ENCODE data around the gene SGK1. TPM values are rescaled to one million over a fixed set of nuclear protein-coding genes. Genes with fewer than 3 reads are reported as not detected.

SGK1 gene
- total RNA-seq, 1 experiment from 2014 or later, result 23.2 TPM

DNA sequence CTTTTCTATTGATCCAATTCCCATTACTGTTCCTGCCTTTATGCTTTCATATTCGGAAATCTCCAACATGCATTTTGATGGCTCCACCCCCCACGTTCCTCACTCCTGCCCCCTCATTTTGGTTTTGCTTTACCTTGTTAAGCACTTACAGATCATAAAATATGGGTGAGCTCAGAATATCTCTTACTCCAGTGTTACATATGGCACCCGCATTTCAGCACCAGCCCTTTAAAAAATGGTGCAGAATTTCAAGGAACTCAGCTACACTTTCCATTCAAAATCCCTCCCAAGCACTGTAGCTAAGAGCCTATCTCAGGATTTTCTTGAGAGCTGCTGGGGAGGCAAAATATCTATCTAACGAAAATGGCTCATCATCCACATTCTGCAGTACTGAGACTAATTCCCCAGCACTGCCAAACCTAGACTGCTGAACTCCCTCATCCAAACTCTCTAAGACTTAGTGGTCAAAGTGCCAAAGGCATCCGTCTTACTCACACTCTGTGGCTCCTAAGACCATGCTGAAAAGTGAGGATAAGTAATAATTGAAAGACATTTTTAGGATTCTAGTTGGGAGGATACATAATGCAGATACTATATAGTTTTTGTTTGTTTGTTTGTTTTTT, 7.8 kb downstream of the SGK1 start (continued):
- no peak for TF ChIP-seq ETV6 (CRISPR knock-in tag; IDR thresholded peaks at IDR 0.05)
- TF ChIP-seq, protein P1, sequence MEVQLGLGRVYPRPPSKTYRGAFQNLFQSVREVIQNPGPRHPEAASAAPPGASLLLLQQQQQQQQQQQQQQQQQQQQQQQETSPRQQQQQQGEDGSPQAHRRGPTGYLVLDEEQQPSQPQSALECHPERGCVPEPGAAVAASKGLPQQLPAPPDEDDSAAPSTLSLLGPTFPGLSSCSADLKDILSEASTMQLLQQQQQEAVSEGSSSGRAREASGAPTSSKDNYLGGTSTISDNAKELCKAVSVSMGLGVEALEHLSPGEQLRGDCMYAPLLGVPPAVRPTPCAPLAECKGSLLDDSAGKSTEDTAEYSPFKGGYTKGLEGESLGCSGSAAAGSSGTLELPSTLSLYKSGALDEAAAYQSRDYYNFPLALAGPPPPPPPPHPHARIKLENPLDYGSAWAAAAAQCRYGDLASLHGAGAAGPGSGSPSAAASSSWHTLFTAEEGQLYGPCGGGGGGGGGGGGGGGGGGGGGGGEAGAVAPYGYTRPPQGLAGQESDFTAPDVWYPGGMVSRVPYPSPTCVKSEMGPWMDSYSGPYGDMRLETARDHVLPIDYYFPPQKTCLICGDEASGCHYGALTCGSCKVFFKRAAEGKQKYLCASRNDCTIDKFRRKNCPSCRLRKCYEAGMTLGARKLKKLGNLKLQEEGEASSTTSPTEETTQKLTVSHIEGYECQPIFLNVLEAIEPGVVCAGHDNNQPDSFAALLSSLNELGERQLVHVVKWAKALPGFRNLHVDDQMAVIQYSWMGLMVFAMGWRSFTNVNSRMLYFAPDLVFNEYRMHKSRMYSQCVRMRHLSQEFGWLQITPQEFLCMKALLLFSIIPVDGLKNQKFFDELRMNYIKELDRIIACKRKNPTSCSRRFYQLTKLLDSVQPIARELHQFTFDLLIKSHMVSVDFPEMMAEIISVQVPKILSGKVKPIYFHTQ (CRISPR knock-in tag; IDR thresholded peaks at IDR 0.05), result no peak
- no peak for TF ChIP-seq NR2C2 (CRISPR knock-in tag; IDR thresholded peaks at IDR 0.05)
- TF ChIP-seq, protein P2, sequence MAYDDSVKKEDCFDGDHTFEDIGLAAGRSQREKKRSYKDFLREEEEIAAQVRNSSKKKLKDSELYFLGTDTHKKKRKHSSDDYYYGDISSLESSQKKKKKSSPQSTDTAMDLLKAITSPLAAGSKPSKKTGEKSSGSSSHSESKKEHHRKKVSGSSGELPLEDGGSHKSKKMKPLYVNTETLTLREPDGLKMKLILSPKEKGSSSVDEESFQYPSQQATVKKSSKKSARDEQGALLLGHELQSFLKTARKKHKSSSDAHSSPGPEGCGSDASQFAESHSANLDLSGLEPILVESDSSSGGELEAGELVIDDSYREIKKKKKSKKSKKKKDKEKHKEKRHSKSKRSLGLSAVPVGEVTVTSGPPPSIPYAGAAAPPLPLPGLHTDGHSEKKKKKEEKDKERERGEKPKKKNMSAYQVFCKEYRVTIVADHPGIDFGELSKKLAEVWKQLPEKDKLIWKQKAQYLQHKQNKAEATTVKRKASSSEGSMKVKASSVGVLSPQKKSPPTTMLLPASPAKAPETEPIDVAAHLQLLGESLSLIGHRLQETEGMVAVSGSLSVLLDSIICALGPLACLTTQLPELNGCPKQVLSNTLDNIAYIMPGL (CRISPR knock-in tag; IDR thresholded peaks at IDR 0.05), result no peak
- no peak for TF ChIP-seq JUN (CRISPR knock-in tag; IDR thresholded peaks at IDR 0.05)
- no peak for TF ChIP-seq ZNF263 (CRISPR knock-in tag; IDR thresholded peaks at IDR 0.05; ENCODE audit: low read depth)

- H3K9me3 Mint-ChIP-seq, result no peaks in the 10 kb centered on the region
- ChIA-PET POLR2A (no interaction called here), CTCF (interaction anchor here (0.5 kb wide), 1 partner anchor 369 kb away, joined by 3 read pairs; no protein-coding TSS in a partner anchor)
- H3K27me3 Mint-ChIP-seq (ENCODE audit: low read depth), result peaks cover 25% of the 10 kb centered on the region
- no peak overlapping the region for H3K27ac Mint-ChIP-seq
- ATAC-seq, result no peak
- no peak for DNase-seq (ENCODE audit: low spot score)
- H3K4me3 Mint-ChIP-seq, result no peak overlapping the region
- no peaks in the 10 kb centered on the region for H3K36me3 Mint-ChIP-seq
- peaks cover 38% of the 10 kb centered on the region for H3K4me1 Mint-ChIP-seq
- TF ChIP-seq ATF1 (CRISPR knock-in tag; IDR thresholded peaks at IDR 0.05) (no peak), ZNF416 (CRISPR knock-in tag; IDR thresholded peaks at IDR 0.05) (no peak), USF1 (CRISPR knock-in tag; IDR thresholded peaks at IDR 0.05) (no peak), ZNF281 (CRISPR knock-in tag; IDR thresholded peaks at IDR 0.05) (no peak), EMX1 (CRISPR knock-in tag; IDR thresholded peaks at IDR 0.05) (no peak), NFATC4 (CRISPR knock-in tag; IDR thresholded peaks at IDR 0.05) (no peak), JUN (CRISPR knock-in tag; IDR thresholded peaks at IDR 0.05) (no peak), MLX (CRISPR knock-in tag; IDR thresholded peaks at IDR 0.05) (no peak), FOXK1 (CRISPR knock-in tag; IDR thresholded peaks at IDR 0.05) (no peak), ZNF317 (CRISPR knock-in tag; IDR thresholded peaks at IDR 0.05; ENCODE audit: borderline replicate concordance, low read depth) (no peak), ZBTB21 (CRISPR knock-in tag; IDR thresholded peaks at IDR 0.05; ENCODE audit: borderline replicate concordance) (no peak), SOX15 (CRISPR knock-in tag; IDR thresholded peaks at IDR 0.05) (no peak), KAT7 (CRISPR knock-in tag; IDR thresholded peaks at IDR 0.05; ENCODE audit: borderline replicate concordance) (no peak), GRHL2 (CRISPR knock-in tag; IDR thresholded peaks at IDR 0.05; ENCODE audit: insufficient replicate concordance, severe bottlenecking) (no peak)
- TF ChIP-seq, protein P3, sequence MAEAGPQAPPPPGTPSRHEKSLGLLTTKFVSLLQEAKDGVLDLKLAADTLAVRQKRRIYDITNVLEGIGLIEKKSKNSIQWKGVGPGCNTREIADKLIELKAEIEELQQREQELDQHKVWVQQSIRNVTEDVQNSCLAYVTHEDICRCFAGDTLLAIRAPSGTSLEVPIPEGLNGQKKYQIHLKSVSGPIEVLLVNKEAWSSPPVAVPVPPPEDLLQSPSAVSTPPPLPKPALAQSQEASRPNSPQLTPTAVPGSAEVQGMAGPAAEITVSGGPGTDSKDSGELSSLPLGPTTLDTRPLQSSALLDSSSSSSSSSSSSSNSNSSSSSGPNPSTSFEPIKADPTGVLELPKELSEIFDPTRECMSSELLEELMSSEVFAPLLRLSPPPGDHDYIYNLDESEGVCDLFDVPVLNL (CRISPR knock-in tag; IDR thresholded peaks at IDR 0.05; ENCODE audit: borderline replicate concordance, low read depth), result no peak
- TF ChIP-seq, protein P4, sequence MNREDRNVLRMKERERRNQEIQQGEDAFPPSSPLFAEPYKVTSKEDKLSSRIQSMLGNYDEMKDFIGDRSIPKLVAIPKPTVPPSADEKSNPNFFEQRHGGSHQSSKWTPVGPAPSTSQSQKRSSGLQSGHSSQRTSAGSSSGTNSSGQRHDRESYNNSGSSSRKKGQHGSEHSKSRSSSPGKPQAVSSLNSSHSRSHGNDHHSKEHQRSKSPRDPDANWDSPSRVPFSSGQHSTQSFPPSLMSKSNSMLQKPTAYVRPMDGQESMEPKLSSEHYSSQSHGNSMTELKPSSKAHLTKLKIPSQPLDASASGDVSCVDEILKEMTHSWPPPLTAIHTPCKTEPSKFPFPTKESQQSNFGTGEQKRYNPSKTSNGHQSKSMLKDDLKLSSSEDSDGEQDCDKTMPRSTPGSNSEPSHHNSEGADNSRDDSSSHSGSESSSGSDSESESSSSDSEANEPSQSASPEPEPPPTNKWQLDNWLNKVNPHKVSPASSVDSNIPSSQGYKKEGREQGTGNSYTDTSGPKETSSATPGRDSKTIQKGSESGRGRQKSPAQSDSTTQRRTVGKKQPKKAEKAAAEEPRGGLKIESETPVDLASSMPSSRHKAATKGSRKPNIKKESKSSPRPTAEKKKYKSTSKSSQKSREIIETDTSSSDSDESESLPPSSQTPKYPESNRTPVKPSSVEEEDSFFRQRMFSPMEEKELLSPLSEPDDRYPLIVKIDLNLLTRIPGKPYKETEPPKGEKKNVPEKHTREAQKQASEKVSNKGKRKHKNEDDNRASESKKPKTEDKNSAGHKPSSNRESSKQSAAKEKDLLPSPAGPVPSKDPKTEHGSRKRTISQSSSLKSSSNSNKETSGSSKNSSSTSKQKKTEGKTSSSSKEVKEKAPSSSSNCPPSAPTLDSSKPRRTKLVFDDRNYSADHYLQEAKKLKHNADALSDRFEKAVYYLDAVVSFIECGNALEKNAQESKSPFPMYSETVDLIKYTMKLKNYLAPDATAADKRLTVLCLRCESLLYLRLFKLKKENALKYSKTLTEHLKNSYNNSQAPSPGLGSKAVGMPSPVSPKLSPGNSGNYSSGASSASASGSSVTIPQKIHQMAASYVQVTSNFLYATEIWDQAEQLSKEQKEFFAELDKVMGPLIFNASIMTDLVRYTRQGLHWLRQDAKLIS (CRISPR knock-in tag; IDR thresholded peaks at IDR 0.05; ENCODE audit: borderline replicate concordance), result no peak
These were observed 8.7 kb downstream of the SGK1 start for GRCh38 chr6:134309227-134309626.
